CD4-positive, alpha-beta T cell (primary cell): ENCODE data around the gene PPP1R36. TPM values are rescaled to one million over a fixed set of nuclear protein-coding genes. Genes with fewer than 3 reads are reported as not detected.

Experiments used
- ATAC-seq: fragments of 200-7000 bp; cut with Tn5 transposase; one replicate; pipeline ENCODE4 v1.10.0; 2022; ENCODE audit warnings: mild to moderate bottlenecking; ENCODE audit not compliant: poor library complexity
- CTCF ChIA-PET: fragments of 350-600 bp; sonication (Branson Sonifier 250); formaldehyde crosslinking; loops from one replicate; lab custom pipeline; 2021; ENCODE audit warnings: antibody characterized with exemption, inconsistent platforms; lab: Charles Lee
- POLR2A ChIA-PET: fragments of 350-600 bp; sonication (Branson Sonifier 250); formaldehyde crosslinking; loops from one replicate; lab custom pipeline; 2021; ENCODE audit warnings: antibody characterized with exemption, inconsistent platforms; lab: Charles Lee
- DNase-seq, 14 experiments: peaks; one replicate each; pipeline ENCODE4 v3.0.0-alpha.2; 2013 to 2020; ENCODE audit warnings: mixed read lengths in 2 of 14
- H3K27ac ChIP-seq, 2 donors: one replicate each; pipeline versions ENCODE4 v1.5.1 to v1.7.0; 2013; ENCODE audit warnings: low read length in 2 of 2, low read depth in 1 of 2, mild to moderate bottlenecking in 1 of 2
- H3K27me3 ChIP-seq, 2 experiments: 1 replicate in 1 of 2; 2 replicates in 1 of 2; pipeline versions ENCODE4 v1.6.1 to v1.7.0; 2013; ENCODE audit warnings: low read length in 2 of 2, control low read depth in 1 of 2, mild to moderate bottlenecking in 1 of 2, moderate library complexity in 1 of 2; ENCODE audit not compliant: insufficient read depth in 2 of 2, control insufficient read depth in 1 of 2
- H3K36me3 ChIP-seq: one replicate; pipeline ENCODE4 v1.6.1; 2013; ENCODE audit warnings: low read length, control low read depth; ENCODE audit not compliant: insufficient read depth
- H3K4me1 ChIP-seq: one replicate; pipeline ENCODE4 v1.6.1; 2013; ENCODE audit warnings: low read length, control low read depth; ENCODE audit not compliant: insufficient read depth
- H3K4me3 ChIP-seq: one replicate; pipeline ENCODE4 v1.5.1; 2013; ENCODE audit warnings: mild to moderate bottlenecking, low read length, moderate library complexity
- H3K9me3 ChIP-seq, 2 experiments: 1 replicate in 1 of 2; 2 replicates in 1 of 2; pipeline versions ENCODE4 v1.6.1 to v1.7.0; 2013; ENCODE audit warnings: low read length in 2 of 2, mild to moderate bottlenecking in 2 of 2, control low read depth in 1 of 2, moderate library complexity in 1 of 2; ENCODE audit not compliant: control insufficient read depth in 1 of 2, insufficient read depth in 1 of 2
- H3K27ac Mint-ChIP-seq: one replicate; pipeline ENCODE4 v1.8.0; 2020; ENCODE audit warnings: mixed read lengths
- H3K27me3 Mint-ChIP-seq: one replicate; pipeline ENCODE4 v1.8.0; 2021; ENCODE audit warnings: mixed read lengths
- H3K36me3 Mint-ChIP-seq: one replicate; pipeline ENCODE4 v1.8.0; 2021; ENCODE audit warnings: low read depth, mixed read lengths
- H3K4me1 Mint-ChIP-seq: one replicate; pipeline ENCODE4 v1.8.0; 2021; ENCODE audit warnings: low read depth, mixed read lengths
- H3K4me3 Mint-ChIP-seq: one replicate; pipeline ENCODE4 v1.8.0; 2020; ENCODE audit warnings: mild to moderate bottlenecking, mixed read lengths
- H3K9me3 Mint-ChIP-seq: one replicate; pipeline ENCODE4 v1.8.0; 2020; ENCODE audit warnings: mixed read lengths
- CTCF ChIP-seq: fragments of 200-600 bp; IDR thresholded peaks from one replicate; pipeline ENCODE4 v1.8.0; 2022; ENCODE audit warnings: antibody characterized with exemption, mild to moderate bottlenecking
- intact Hi-C, 2 experiments: fragments of 100-400 bp; cut with DNase I in 1 of 2; cut with micrococcal nuclease in 1 of 2; formaldehyde crosslinking; loops; one replicate each; pipeline versions ENCODE4 v1.15.1 to v1.9.0; 2023 to 2025; cut with DNase I, micrococcal nuclease
- total RNA-seq, 174 experiments: library from RNA in 2 of 174; stranded (reverse) in 2 of 174; gene quantifications; one replicate each; pipeline ENCODE4 v1.2.3 and lab custom pipeline; 2021 to 2026

PPP1R36 gene
- total RNA-seq, 2 experiments from 2014 or later: not detected

GRCh38 chr14:64574371-64575107, 24.8 kb downstream of the PPP1R36 start:
- CTCF ChIA-PET: interaction anchor here (0.6 kb wide), 1 partner anchor 365 kb away, joined by 3 read pairs; no protein-coding TSS in a partner anchor
- H3K9me3 ChIP-seq: no peaks in the 10 kb centered on the region
- no peaks in the 10 kb centered on the region for H3K4me1 Mint-ChIP-seq
- H3K27ac Mint-ChIP-seq: no peak overlapping the region
- H3K4me3 Mint-ChIP-seq: no peak overlapping the region
- H3K36me3 Mint-ChIP-seq: no peaks in the 10 kb centered on the region
- H3K27me3 Mint-ChIP-seq: peaks cover 6% of the 10 kb centered on the region
- no peaks in the 10 kb centered on the region for H3K27me3 ChIP-seq
- H3K36me3 ChIP-seq: no peaks in the 10 kb centered on the region
- H3K27ac ChIP-seq: no peak overlapping the region
- DNase-seq (no peak), ATAC-seq (no peak)
- TF ChIP-seq CTCF: no peak
- no peaks in the 10 kb centered on the region for H3K4me1 ChIP-seq
- POLR2A ChIA-PET: no interaction called here
- no peak overlapping the region for H3K4me3 ChIP-seq
- H3K9me3 Mint-ChIP-seq: no peaks in the 10 kb centered on the region
- intact Hi-C loops: no loop called here

DNA sequence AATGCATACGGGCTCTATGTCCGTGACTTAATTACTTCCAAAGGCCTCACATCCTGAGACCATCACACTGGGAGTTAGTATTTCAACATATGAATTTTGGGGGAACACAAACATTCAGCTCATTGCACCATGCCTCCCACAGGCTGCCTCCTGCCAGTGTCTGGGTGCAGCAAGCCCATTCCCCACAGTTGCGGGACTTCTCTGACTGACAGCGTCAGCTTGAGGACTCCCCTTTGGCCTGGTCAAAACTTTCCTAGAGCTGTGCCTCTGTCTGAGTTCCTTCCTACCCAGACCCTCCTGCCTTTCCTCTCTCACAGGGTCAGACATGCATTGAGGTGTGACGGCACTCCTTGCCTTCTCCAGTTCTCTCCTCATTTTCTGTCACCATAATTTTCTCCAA, 27.4 kb downstream of the PPP1R36 start:
- ATAC-seq (no peak), DNase-seq (no peak)
- Histone ChIP-seq H3K27ac (no peak overlapping the region), H3K9me3 (no peaks in the 10 kb centered on the region), H3K4me3 (no peak overlapping the region), H3K36me3 (no peaks in the 10 kb centered on the region), H3K27me3 (no peaks in the 10 kb centered on the region), H3K4me1 (no peaks in the 10 kb centered on the region)
- Mint-ChIP-seq H3K27ac (no peak overlapping the region), H3K4me1 (no peaks in the 10 kb centered on the region), H3K9me3 (no peaks in the 10 kb centered on the region), H3K4me3 (no peak overlapping the region), H3K36me3 (no peaks in the 10 kb centered on the region), H3K27me3 (peaks cover 6% of the 10 kb centered on the region)
- intact Hi-C loops: no loop called here
- no peak for TF ChIP-seq CTCF
- POLR2A ChIA-PET: no interaction called here
- CTCF ChIA-PET: no interaction called here

DNA sequence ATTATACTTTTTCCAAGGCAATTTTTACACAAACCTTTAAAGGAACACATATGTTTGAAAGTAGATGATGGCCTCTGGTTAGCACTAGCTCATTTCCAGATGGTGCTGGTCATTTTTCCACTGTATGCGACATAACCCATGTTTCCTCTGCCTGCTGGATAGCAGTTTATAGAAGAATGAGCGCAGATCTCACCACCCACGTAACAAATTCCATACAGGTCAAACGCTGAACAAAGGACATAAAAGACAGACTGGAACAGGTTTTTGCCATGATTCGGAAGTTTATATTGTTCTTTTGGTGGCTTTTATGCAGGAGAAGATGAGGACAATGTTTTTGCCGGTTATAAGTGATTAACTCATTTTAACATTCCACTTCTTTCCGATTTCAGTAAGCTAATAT, 30.7 kb downstream of the PPP1R36 start:
- Histone ChIP-seq H3K4me1 (no peaks in the 10 kb centered on the region), H3K27me3 (no peaks in the 10 kb centered on the region), H3K9me3 (no peaks in the 10 kb centered on the region), H3K4me3 (no peak overlapping the region), H3K36me3 (no peaks in the 10 kb centered on the region), H3K27ac (no peak overlapping the region)
- ChIA-PET CTCF (interaction anchor here (1.2 kb wide), 1 partner anchor 57 kb away, joined by 3 read pairs; no protein-coding TSS in a partner anchor), POLR2A (no interaction called here)
- TF ChIP-seq CTCF: no peak
- no peaks in the 10 kb centered on the region for H3K9me3 Mint-ChIP-seq
- ATAC-seq (no peak), DNase-seq (no peak)
- no peaks in the 10 kb centered on the region for H3K36me3 Mint-ChIP-seq
- no peak overlapping the region for H3K27ac Mint-ChIP-seq
- intact Hi-C loops: no loop called here
- no peaks in the 10 kb centered on the region for H3K4me1 Mint-ChIP-seq
- H3K27me3 Mint-ChIP-seq: peaks cover 6% of the 10 kb centered on the region
- H3K4me3 Mint-ChIP-seq: no peak overlapping the region
